GM10248 (cell line): ENCODE results near the gene CORO2A.

Experiments
- CTCF ChIA-PET: fragments of 300-600 bp; sonication (Branson Sonifier 250); formaldehyde crosslinking; extraction: SDS; loops from one replicate; lab custom pipeline; 2021; ENCODE audit warnings: antibody characterized with exemption; lab: Yijun Ruan, JAX
- POLR2A ChIA-PET: fragments of 350-650 bp; sonication (Branson Sonifier 250); formaldehyde crosslinking; extraction: SDS; loops from one replicate; lab custom pipeline; 2020; ENCODE audit warnings: antibody characterized with exemption; lab: Yijun Ruan, JAX
- DNase-seq: peaks from one replicate; pipeline ENCODE4 v3.0.0; 2012; ENCODE audit errors: extremely low spot score
- TF ChIP-seq, protein P1 (sequence below): IDR thresholded peaks from 2 replicates; pipeline ENCODE4 v1.5.1; 2012; ENCODE audit warnings: mild to moderate bottlenecking, low read depth; ENCODE audit errors: extremely low read depth, missing control alignments, control extremely low read depth

The CORO2A gene

DNA sequence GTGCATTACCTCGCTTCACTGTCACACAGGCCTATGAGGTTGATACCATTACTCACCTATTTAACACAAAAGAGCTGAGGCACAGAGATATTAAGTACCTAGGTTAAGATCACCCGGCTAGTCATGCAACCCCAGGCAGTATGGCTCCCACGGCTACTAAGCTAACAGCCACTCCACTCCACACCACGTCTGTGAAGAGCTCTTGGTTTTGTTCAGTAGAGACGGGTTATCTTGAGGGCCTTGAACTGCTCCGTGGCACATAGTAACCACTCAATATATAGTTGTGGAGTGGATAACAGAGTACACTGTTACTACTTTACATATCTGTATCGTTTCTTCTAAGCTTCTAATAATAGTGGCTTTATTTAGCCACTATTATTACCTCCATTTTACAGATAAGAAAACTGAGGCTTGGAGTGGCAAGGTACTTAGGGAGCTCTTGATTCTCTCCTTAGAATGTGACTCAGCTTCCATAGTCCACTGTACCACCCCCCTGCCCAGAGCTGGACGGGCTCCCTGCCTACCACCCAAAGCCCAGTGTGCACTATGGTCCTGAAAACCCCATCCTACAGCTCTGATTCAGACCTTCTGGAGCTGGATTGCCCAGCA is 1.0 kb upstream of the CORO2A start:
- DNase-seq, result no peak
- ChIA-PET POLR2A (no interaction called here), CTCF (interaction anchor here (0.8 to 2.1 kb wide), 17 partner anchors 10 to 582 kb away, joined by 3 to 18 read pairs (median 3); partner anchors contain the start of gene TRIM14)
- TF ChIP-seq, protein P1, sequence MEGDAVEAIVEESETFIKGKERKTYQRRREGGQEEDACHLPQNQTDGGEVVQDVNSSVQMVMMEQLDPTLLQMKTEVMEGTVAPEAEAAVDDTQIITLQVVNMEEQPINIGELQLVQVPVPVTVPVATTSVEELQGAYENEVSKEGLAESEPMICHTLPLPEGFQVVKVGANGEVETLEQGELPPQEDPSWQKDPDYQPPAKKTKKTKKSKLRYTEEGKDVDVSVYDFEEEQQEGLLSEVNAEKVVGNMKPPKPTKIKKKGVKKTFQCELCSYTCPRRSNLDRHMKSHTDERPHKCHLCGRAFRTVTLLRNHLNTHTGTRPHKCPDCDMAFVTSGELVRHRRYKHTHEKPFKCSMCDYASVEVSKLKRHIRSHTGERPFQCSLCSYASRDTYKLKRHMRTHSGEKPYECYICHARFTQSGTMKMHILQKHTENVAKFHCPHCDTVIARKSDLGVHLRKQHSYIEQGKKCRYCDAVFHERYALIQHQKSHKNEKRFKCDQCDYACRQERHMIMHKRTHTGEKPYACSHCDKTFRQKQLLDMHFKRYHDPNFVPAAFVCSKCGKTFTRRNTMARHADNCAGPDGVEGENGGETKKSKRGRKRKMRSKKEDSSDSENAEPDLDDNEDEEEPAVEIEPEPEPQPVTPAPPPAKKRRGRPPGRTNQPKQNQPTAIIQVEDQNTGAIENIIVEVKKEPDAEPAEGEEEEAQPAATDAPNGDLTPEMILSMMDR, result no peak

DNA sequence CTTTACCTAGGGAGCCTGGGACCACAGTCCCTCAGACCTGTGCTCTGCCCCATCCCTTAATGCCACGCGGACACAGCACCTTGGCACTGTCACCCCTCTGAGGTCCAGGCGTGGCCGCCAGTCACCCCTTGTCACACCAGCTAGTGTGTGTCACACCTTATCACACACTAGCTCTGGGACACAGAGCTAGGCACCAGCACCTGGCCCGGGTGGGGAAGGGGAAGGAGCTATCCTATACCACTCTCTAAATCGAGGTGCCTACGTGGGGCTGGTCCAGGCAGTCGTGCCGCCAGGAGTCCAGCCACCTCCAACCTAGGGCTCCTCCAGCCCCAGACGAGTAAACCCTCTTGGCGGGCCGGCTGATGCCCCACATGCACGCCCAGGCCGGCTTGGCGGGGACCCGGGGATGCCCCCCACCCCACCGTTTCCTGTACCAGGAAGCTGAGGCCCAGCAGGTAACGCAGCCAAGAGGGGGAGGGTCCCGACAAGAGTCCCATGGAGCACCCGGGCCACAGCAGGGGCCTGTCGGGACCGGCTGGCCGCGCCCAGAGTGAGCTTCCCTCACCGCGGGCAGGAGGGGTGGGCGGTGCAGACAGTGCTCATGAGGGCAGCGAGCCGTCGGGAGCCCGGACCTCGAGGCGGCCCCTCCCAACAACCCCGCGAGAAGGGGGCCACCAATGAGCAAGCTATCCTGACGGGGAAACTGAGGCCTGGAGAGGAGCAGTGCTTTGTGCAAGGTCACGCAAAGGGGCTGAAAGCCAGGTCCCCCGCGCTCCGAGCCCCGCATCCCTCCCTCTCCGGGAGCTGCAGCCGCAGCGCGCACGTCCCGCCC is 550 bp downstream of the CORO2A start:
- TF ChIP-seq, protein P1, result no peak
- ChIA-PET POLR2A (no interaction called here), CTCF (interaction anchor here (1.0 to 2.0 kb wide), 6 partner anchors 10 to 134 kb away, joined by 3 to 5 read pairs (median 4); no protein-coding TSS in a partner anchor)
- no peak for DNase-seq

DNA sequence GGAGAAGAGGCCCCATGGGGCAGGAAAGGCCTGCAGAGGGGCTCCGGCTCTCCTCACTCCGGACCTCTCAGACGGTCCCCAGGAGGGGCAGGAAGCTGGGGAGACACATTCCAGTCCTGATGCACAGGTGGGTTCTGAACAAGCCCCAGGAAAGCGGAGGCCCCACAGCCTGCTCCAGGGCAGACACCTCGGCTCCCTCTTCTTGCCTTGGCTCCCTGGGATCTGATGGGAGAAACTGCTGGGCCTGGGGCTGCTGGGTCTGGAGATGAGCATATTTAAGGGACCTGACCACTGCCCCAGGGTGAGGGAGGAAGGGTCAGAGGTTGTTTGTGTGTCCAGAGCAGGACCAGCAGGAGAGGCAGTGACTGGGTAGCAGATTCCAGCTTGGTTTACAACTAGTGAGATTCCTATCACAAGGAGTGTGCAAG is 1.2 kb downstream of the CORO2A start:
- DNase-seq, result no peak
- CTCF ChIA-PET, result interaction anchor here (1.0 to 2.0 kb wide), 6 partner anchors 9 to 134 kb away, joined by 3 to 5 read pairs (median 4); no protein-coding TSS in a partner anchor
- POLR2A ChIA-PET, result no interaction called here
- TF ChIP-seq, protein P1, result no peak

DNA sequence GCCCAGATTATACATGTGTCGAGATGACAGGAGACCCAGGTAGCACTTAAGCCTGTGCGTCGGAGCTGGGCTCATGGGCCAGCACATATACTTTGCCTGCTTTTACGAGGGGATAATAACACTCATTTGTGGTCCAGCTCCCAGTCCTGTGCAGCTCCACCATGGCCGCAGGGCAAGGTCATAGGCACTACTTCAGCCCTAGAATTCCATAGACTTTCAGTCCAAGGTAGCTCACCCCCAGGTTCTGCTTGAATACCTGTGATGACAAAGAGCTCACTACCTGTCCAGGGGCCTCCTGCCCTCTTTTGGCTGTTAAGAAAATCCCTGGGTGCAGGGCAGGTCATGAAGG is 1.7 kb downstream of the CORO2A start:
- POLR2A ChIA-PET, result no interaction called here
- CTCF ChIA-PET, result interaction anchor here (1.8 to 2.0 kb wide), 2 partner anchors 8 to 66 kb away, joined by 4 to 5 read pairs; no protein-coding TSS in a partner anchor
- DNase-seq, result no peak
- TF ChIP-seq, protein P1, result no peak

DNA sequence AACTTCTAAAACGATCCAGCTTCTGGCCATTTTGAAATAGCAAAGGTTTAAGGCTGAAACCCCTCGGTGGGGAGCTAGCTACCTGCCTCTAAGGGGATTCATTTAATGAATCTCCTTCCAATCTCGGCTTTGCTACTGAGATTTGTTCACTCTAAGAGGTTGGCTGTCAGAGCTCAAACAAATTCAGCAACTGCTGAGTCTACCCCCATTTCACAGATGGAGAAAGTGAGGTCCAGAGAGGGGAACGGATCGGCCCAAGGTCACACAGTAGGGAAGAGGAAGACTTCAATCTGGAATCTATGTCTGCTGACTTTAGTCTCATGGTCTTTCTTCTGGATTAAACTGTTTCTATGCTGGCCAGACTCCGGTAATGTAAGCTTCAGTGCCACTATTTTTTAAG is 3.0 kb downstream of the CORO2A start:
- no peak for DNase-seq
- TF ChIP-seq, protein P1, result no peak
- CTCF ChIA-PET, result interaction anchor here (1.0 to 1.3 kb wide), 2 partner anchors 11 to 16 kb away, joined by 3 to 4 read pairs; no protein-coding TSS in a partner anchor
- POLR2A ChIA-PET, result no interaction called here

DNA sequence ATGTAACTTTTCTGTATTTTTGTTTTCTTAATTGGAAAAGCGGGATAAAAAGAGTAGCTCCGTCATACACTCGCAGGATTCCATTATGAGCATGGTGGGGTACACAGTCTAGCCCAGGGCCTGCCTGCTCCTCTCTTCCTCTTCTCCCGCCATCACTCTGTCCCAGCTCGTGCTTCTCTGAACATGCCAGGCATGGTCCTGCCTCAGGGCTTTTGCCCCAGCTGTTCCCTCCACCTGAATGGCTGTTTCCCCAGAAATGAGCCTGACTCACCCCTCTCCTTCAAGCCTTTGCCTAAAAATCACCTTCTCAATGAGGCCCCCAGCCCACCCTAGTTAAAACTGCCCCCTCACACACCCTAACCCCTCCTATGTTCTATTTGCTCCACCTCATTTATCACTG is 4.5 kb downstream of the CORO2A start:
- TF ChIP-seq, protein P1, result no peak
- POLR2A ChIA-PET, result no interaction called here

More for the DNA sequence above, 4.5 kb downstream of the CORO2A start:
- no peak for DNase-seq
- CTCF ChIA-PET, result interaction anchor here (0.8 to 1.4 kb wide), 3 partner anchors 17 to 286 kb away, joined by 3 to 4 read pairs (median 3); no protein-coding TSS in a partner anchor
